Keratinocyte (primary cell): Measurements from ENCODE around the gene C2orf49. TPM values are rescaled to one million over a fixed set of nuclear protein-coding genes. Genes with fewer than 3 reads are reported as not detected.

Experiments
- DNase-seq: peaks from one replicate; pipeline ENCODE4 v3.0.0-alpha.2; 2011; ENCODE audit warnings: low read depth, missing footprints, low spot score
- FAIRE-seq: peaks from 2 replicates; lab custom pipeline; 2011; peaks lifted over from hg19 to GRCh38; lab: Jason Lieb, UNC
- H2AFZ ChIP-seq: 2 replicates; pipeline ENCODE4 v1.6.0; 2012; ENCODE audit warnings: low read length, control low read depth, inconsistent platforms; ENCODE audit not compliant: control insufficient read depth
- H3K27ac ChIP-seq: 2 replicates; pipeline ENCODE4 v1.5.1; 2011; ENCODE audit warnings: low read length; ENCODE audit not compliant: control insufficient read depth, insufficient read depth
- H3K27me3 ChIP-seq: 3 replicates; pipeline ENCODE4 v1.6.0; 2011; ENCODE audit warnings: low read length; ENCODE audit not compliant: control insufficient read depth, insufficient read depth; ENCODE audit errors: extremely low read depth
- H3K36me3 ChIP-seq, 2 experiments: 2 replicates in 1 of 2; 3 replicates in 1 of 2; pipeline ENCODE4 v1.5.1; 2011; ENCODE audit warnings: low read length in 2 of 2, mild to moderate bottlenecking in 1 of 2; ENCODE audit not compliant: control insufficient read depth in 2 of 2, insufficient read depth in 2 of 2; ENCODE audit errors: extremely low read depth in 1 of 2
- H3K4me1 ChIP-seq: 3 replicates; pipeline ENCODE4 v1.5.1; 2011; ENCODE audit warnings: low read length; ENCODE audit not compliant: control insufficient read depth, insufficient read depth; ENCODE audit errors: extremely low read depth
- H3K4me2 ChIP-seq: 3 replicates; pipeline ENCODE4 v1.6.0; 2011; ENCODE audit warnings: low read depth, low read length; ENCODE audit not compliant: control insufficient read depth, insufficient read depth; ENCODE audit errors: extremely low read depth
- H3K4me3 ChIP-seq, 3 experiments: fragments of 200-600 bp in 1 of 3; sonication (generic) in 1 of 3; 2 replicates in 2 of 3; 3 replicates in 1 of 3; pipeline ENCODE4 v1.5.1; 2011 to 2016; ENCODE audit warnings: low read length in 3 of 3, mild to moderate bottlenecking in 3 of 3, control low read depth in 2 of 3, inconsistent platforms in 1 of 3, low read depth in 1 of 3, mixed read lengths in 1 of 3, mixed run types in 1 of 3, moderate library complexity in 1 of 3; ENCODE audit not compliant: control insufficient read depth in 2 of 3, insufficient read depth in 2 of 3; ENCODE audit errors: extremely low read depth in 1 of 3
- H3K79me2 ChIP-seq: 2 replicates; pipeline ENCODE4 v1.6.0; 2012; ENCODE audit warnings: low read length; ENCODE audit not compliant: control insufficient read depth, insufficient read depth
- H3K9ac ChIP-seq: 3 replicates; pipeline ENCODE4 v1.6.0; 2011; ENCODE audit warnings: low read length; ENCODE audit not compliant: control insufficient read depth, insufficient read depth; ENCODE audit errors: extremely low read depth
- H3K9me1 ChIP-seq: 3 replicates; pipeline ENCODE4 v1.6.0; 2011; ENCODE audit warnings: low read length; ENCODE audit not compliant: control insufficient read depth, insufficient read depth; ENCODE audit errors: extremely low read depth
- H3K9me3 ChIP-seq: 2 replicates; pipeline ENCODE4 v1.5.1; 2012; ENCODE audit warnings: low read depth, low read length; ENCODE audit not compliant: control insufficient read depth
- H4K20me1 ChIP-seq: 3 replicates; pipeline ENCODE4 v1.6.0; 2011; ENCODE audit warnings: low read length; ENCODE audit not compliant: control insufficient read depth, insufficient read depth; ENCODE audit errors: extremely low read depth
- EZH2 ChIP-seq: IDR thresholded peaks from one replicate; pipeline ENCODE4 v1.6.1; 2012; ENCODE audit warnings: inconsistent platforms, mild to moderate bottlenecking, low read length, moderate library complexity
- dilution Hi-C: fragments of 300-500 bp; cut with MboI; formaldehyde crosslinking; loops from one replicate; pipeline ENCODE4 v1.7.0; 2020; ENCODE audit warnings: low sequenced_read_pairs; ENCODE audit not compliant: extremely low pct_ligation_motif_present
- polyA plus RNA-seq, 5 experiments: library from polyadenylated mRNA; depleted of rRNA in 3 of 5; stranded (reverse) in 3 of 5; stranded (forward) in 1 of 5; unstranded in 1 of 5; fragments of >200 nt; gene quantifications; 1 replicate in 1 of 5; 2 replicates in 3 of 5; 3 replicates in 1 of 5; pipeline versions ENCODE4 v1.2.1 to v1.2.3, GENCODE V29; 2011 to 2012; ENCODE audit warnings: missing spikeins in 2 of 5, low read depth in 1 of 5, low replicate concordance in 1 of 5
- TF ChIP-seq, protein P1 (sequence below), 3 experiments: IDR thresholded peaks in 1 of 3; conservative IDR thresholded peaks in 1 of 3; optimal IDR thresholded peaks in 1 of 3; 2 replicates in 2 of 3; 3 replicates in 1 of 3; pipeline versions ENCODE3 to v1.5.1; 2011; ENCODE audit warnings: low read length in 3 of 3, mild to moderate bottlenecking in 3 of 3, moderate library complexity in 2 of 3, control low read depth in 1 of 3, inconsistent platforms in 1 of 3; ENCODE audit not compliant: insufficient read depth in 2 of 3; ENCODE audit errors: extremely low read depth in 1 of 3

C2orf49 gene
- polyA plus RNA-seq, 1 donor (not counting 4 experiments of a cell fraction or from before 2014, with no cell fraction given), result 19.4 TPM

DNA sequence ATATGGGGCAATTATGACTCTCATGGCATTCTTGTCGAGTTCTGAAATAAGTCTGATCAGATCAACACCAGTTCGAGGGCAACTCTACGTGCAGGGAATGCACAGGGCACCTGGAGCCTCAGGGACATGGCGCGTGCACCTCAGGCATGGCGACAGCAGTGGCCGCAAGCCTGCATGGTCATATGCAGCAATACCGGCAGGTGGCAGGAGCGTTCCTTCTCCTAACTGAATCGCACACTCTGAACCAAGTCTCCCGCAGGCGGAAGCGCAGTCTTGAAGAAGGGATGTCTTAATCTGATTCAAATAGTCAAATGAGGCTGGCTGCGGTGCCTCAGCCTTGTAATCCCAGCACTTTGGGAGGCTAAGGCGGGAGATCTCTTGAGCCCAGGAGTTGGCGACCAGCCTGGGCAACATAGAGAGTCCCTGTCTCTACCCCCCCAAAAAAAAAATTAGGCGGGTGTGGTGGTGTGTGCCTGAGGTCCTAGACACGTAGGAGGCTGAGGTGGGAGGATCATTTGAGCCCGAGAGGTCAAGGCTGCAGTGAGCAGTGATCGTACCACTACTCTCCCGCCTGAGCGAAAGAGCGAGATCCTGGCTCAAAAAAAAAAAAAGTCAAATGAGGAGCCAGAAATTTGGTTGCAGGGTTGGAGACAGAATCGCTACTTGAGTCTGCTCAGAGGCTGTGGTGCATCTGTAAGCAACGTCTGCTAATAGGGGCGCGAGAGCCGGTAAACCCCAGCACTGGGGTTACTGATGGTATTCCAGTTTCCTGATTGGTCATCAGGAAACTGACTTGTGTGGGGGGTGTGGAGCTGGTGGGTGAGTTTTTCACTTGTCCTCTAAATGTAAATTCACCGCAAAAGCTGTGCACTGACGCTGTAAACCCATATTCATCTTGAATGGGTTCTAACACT lies 32.7 kb downstream of the C2orf49 start:
- no peaks in the 10 kb centered on the region for H3K9me3 ChIP-seq
- H3K36me3 ChIP-seq, result peaks cover 34 to 60% of the 10 kb centered on the region in 2 experiments
- dilution Hi-C loops, result no loop called here
- H3K27me3 ChIP-seq, result no peaks in the 10 kb centered on the region
- TF ChIP-seq, protein P1, sequence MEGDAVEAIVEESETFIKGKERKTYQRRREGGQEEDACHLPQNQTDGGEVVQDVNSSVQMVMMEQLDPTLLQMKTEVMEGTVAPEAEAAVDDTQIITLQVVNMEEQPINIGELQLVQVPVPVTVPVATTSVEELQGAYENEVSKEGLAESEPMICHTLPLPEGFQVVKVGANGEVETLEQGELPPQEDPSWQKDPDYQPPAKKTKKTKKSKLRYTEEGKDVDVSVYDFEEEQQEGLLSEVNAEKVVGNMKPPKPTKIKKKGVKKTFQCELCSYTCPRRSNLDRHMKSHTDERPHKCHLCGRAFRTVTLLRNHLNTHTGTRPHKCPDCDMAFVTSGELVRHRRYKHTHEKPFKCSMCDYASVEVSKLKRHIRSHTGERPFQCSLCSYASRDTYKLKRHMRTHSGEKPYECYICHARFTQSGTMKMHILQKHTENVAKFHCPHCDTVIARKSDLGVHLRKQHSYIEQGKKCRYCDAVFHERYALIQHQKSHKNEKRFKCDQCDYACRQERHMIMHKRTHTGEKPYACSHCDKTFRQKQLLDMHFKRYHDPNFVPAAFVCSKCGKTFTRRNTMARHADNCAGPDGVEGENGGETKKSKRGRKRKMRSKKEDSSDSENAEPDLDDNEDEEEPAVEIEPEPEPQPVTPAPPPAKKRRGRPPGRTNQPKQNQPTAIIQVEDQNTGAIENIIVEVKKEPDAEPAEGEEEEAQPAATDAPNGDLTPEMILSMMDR (optimal IDR thresholded peaks at IDR 0.05 in 1 of 3, IDR thresholded peaks at IDR 0.05 in 1 of 3, conservative IDR thresholded peaks at IDR 0.05 in 1 of 3; ENCODE audit: extremely low read depth in 1 of 3, insufficient read depth in 2 of 3, low read length in 3 of 3), result peak; percentile 90 to 100 (median 96)
- TF ChIP-seq EZH2, result no peak
- no peak overlapping the region for H3K4me2 ChIP-seq
- DNase-seq (no peak), FAIRE-seq (peak; percentile 81)
- peak overlapping the region; percentile 47 for H3K27ac ChIP-seq
- H4K20me1 ChIP-seq, result peaks cover 8% of the 10 kb centered on the region
- no peak overlapping the region for H3K9ac ChIP-seq
- peaks cover 46% of the 10 kb centered on the region for H3K79me2 ChIP-seq
- H3K4me3 ChIP-seq, result no peak overlapping the region
- peaks cover 42% of the 10 kb centered on the region for H3K4me1 ChIP-seq
- no peaks in the 10 kb centered on the region for H3K9me1 ChIP-seq
- H2AFZ ChIP-seq, result no peak overlapping the region

DNA sequence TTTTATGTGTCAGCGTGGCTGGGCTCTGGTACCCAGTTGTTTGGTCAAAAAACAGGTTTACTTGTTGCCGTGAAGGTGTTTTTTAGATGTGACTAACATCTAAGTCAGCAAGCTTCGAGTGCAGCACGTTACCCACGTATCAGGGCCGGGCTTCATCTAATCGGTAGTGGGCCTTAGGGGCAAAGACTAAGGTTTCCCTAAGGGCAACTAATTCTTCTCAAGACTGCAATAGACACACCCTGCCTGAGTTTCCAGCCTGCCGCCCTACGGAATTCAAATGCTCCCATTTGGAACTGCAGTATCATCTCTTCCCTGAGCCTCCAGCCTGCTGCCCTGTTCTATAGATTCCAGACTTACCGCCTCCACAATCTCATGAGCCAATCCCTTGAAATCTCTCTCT lies 33.8 kb downstream of the C2orf49 start:
- FAIRE-seq (peak; percentile 52), DNase-seq (peak; percentile 66)
- Histone ChIP-seq H3K4me1 (peaks cover 54% of the 10 kb centered on the region), H3K9me1 (no peaks in the 10 kb centered on the region), H3K79me2 (peaks cover 54% of the 10 kb centered on the region), H4K20me1 (peaks cover 8% of the 10 kb centered on the region), H3K36me3 (peaks cover 32 to 66% of the 10 kb centered on the region in 2 experiments), H3K9me3 (no peaks in the 10 kb centered on the region), H2AFZ (no peak overlapping the region), H3K27me3 (no peaks in the 10 kb centered on the region), H3K4me2 (no peak overlapping the region), H3K27ac (peak overlapping the region; percentile 69), H3K9ac (peak overlapping the region; percentile 1), H3K4me3 (no peak overlapping the region)
- TF ChIP-seq, protein P1 (optimal IDR thresholded peaks at IDR 0.05 in 1 of 3, IDR thresholded peaks at IDR 0.05 in 1 of 3, conservative IDR thresholded peaks at IDR 0.05 in 1 of 3; ENCODE audit: extremely low read depth in 1 of 3, insufficient read depth in 2 of 3, low read length in 3 of 3), result no peak
- no peak for TF ChIP-seq EZH2
- dilution Hi-C loops, result no loop called here
